Measurements from ENCODE around the gene BMPR1B.

Gene BMPR1B

DNA sequence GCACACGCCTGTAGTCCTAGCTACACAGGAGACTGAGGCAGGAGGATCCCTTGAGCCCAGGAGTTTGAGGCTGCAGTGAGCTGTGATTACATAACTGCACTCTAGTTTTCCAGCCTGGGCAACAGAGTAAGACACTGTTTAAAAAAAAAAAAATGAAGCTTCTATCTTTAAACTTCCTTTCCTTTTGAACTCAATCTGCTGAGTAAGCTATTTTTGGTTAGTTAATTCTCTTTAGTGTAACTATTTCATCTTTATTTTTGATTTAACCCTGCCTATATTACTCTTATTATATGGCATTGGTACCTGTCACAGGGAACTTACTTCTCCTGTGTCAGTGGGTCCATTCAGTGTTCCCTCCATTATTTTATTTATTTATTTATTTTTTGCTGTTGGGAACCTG, 160.8 kb downstream of the BMPR1B start:
- no peak for DNase-seq

DNA sequence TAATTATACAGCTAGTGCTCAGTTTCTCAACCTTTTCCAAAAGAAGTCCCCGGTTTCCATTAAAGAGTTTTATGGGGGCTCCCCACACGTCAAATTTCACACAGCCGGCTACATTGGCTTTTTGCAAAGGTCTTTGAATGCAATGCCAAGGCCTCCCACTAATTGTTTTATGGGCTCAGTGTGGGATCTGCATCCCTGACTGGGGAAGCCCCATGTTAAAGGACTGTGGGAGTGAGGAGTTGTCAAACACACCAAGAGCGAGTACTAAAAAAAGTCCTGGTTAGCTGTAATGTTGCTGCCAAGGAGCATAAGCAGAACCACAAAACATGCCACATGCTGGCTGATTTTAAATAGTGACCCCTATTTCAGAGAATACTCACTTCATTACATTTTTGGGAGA, 162.6 kb downstream of the BMPR1B start:
- no peak for DNase-seq

DNA sequence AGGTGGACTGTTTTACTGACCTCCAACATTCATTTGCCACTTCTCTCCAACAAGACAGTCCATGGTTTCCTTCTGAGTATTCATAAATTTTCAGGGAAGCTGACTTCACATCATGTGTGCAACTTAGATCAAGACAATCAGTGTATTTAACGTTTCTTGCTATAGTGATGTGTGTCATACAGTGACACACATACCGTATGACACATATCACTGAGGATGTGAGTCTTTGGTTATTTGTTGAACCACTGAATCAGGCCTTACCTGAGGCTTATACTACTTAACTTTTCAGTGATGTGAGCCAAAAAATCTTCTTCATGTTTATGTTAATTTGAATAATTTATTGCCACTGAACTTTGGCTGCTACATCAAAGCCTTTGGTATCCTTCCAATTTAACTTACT, 166.8 kb downstream of the BMPR1B start:
- DNase-seq = no peak

- DNase-seq = no peak
Observed at GRCh38 chr4:94925764-94926347, 168.1 kb downstream of the BMPR1B start.

DNA sequence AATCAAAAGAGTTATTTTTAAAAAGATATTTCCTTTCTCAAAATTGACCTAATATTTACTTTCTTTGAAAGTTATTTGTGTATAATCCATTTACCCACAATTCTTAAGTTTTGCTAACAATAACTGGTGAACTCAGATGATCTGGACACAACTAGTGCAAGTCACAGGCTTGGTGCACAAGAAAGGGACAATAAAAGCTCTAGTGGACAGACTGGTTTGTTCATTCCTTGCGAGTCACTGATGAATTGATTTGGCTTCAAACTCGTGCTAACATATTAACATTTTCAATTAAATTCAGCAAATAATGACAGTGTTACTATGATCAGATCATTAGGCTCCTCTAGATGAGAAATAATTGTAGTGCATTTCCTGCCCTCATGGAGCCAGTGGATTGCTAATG, 169.2 kb downstream of the BMPR1B start:
- no peak for DNase-seq

- no peak for DNase-seq
Observed at GRCh38 chr4:94927696-94928095, 169.9 kb downstream of the BMPR1B start.

- no peak for DNase-seq
Observed at GRCh38 chr4:94929696-94930095, 171.9 kb downstream of the BMPR1B start.

DNA sequence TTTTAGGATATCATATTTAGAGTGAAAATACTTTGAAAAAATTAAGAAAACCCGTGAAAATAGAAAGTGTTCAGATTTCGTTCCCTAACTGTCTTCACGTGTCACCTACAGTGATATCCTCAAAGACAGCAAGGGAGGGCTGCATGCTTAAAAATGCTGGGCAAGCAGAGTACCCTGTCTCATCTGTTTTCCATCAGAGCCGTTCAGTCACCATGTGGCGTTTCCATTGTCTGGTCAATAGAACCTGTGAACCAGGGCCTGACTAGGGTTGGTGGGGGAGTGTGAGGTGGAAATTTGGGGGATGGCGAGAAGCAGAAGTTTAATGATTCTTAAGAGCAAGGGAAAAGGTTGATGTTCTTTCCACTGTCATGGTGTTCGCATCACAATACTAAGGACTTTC, 173.9 kb downstream of the BMPR1B start:
- no peak for DNase-seq

- no peak for DNase-seq
Observed at GRCh38 chr4:94932366-94932765, 174.6 kb downstream of the BMPR1B start.

GRCh38 chr4:94933799-94934198, 176.0 kb downstream of the BMPR1B start:
- DNase-seq = no peak

DNA sequence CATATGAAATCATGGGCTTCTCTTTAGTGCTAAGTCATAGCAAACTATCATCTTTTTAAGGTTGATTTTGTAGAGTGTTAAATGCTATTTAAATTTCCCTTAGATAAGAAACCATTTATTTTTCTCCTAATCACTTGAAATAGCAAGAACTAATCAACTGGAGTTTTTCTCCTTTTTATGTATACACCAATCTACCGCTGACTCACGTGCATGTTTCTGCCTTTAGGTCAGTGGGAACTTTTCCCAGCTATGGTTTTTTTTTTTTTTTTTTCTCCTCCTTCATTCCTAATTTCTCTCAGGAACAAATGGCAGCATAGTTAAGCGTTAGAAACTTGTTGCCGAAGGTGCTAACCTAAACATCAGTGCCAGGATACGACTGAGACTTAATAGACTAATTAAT, 176.4 kb downstream of the BMPR1B start:
- no peak for DNase-seq

- no peak for DNase-seq
Observed at GRCh38 chr4:94934864-94935263, 177.1 kb downstream of the BMPR1B start.

GRCh38 chr4:94936854-94937253, 179.1 kb downstream of the BMPR1B start:
- no peak for DNase-seq

DNA sequence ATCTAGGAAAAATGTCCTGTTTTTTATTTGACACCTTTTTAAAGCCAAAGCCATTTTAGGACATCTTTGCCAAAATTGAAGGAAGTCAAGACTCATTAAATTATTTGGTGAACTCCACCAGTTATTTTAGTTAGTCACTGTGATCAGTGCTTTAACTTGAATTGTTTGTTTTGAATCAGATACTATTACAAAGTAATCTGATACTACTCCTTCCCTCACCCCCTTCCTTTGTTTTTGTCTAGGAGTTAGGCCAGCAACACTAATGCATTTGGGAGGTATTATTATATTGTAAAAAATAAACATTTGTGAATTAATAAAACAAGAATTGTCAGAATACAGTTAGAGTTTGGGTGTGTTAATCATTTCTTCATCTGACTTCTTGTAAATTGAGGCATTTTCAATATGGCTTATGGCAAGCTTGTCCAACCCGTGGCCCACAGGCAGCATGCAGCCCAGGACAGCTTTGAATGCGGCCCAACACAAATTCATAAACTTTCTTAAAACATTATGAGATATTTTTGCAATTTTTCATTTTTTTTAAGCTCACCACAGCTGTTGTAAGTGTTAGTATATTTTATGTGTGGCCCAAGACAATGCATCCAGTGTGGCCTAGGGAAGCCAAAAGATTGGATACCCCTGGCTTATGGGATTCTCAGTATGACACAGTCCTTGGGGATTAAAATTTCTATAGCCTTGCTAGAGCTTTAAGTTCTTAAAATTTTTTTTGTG, 182.2 kb downstream of the BMPR1B start:
- DNase-seq = no peak

DNA sequence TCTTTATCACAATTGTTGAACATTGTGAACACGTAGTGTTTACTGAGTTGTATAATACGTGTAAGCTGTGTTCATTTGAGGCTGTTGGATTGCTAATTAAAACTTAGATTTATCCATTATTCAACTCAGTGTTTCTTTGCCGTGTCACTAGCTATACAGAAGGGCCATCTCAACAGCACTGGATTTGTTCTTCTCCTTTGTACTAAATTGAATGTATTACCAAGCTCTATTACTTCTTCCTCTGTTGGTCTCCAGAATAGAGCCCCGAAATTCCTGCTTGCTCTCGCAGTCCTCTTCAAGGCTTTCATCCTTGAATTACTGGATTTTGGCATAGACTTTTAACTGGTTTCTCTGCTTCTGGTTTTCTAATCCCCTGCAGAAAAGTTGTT, 182.8 kb downstream of the BMPR1B start:
- no peak for DNase-seq

- DNase-seq = no peak
Observed at GRCh38 chr4:94941706-94942105, 184.0 kb downstream of the BMPR1B start.

- no peak for DNase-seq
Observed at GRCh38 chr4:94944726-94945125, 187.0 kb downstream of the BMPR1B start.

- DNase-seq = no peak
Observed at GRCh38 chr4:94947681-94948108, 189.9 kb downstream of the BMPR1B start.

GRCh38 chr4:94954251-94954650, 196.5 kb downstream of the BMPR1B start:
- no peak for DNase-seq

DNA sequence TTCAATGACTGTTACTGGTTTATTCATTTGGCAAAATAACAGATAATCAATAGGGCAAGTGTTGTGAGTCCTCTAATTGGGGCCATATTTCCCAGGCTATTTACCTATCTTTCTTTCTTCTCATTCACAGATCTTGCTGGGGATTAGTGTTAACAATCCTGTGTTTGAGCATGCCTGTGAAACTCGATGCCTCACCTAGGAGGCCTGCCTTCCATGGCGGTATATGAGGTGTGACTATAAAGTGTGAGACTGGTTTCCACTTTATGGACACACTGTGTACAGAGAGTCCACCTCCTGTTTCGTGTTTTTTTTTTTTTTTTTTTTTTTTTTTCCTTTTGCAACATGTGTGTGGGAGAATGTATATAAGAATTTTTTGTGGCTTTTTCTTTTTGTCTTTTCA, 199.3 kb downstream of the BMPR1B start:
- no peak for DNase-seq

- DNase-seq = no peak
Observed at GRCh38 chr4:94959307-94959706, 201.6 kb downstream of the BMPR1B start.

GRCh38 chr4:94960708-94961107, 203.0 kb downstream of the BMPR1B start:
- no peak for DNase-seq

DNA sequence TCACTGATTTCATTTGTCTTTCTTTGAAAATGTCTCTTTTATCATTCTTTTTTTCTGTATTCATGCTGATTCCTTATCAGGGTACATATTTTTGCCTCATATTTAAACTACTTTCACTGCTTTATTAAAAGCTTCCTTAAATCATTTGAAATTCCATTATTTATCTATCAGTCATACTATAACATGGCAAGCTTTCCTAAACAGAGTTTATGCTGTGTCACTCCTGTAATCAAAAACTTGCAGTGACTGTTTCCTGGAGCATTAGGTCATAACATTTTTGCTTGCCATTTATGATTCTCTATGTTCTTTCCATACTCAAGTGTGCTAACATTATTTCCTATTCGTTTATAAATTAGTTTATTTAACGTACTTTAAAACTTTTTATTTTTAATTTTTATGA, 203.7 kb downstream of the BMPR1B start:
- DNase-seq = no peak

- no peak for DNase-seq
Observed at GRCh38 chr4:94962484-94962883, 204.7 kb downstream of the BMPR1B start.

DNA sequence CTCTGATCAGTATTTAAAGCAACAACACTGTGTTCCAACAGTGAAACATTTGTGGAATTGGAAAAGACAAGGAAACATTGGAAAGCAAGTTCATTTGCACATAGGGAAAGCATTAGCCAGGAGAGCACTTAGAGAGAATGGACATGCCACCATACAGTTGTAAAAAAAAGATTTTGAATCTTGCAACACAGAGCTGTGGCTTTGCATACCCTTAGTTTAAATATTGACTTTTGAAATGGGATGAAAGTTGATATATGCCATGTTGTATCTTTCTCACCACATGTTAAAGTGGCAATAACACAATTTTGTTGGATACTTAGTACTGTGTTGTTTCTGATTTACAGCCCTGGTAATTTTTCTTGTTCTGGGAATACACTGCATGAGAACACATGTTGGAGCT, 208.1 kb downstream of the BMPR1B start:
- no peak for DNase-seq

All from activated CD4-positive, CD25-positive, alpha-beta regulatory T cell treated with anti-CD3 and anti-CD28 coated beads, Interleukin-2, amount 50 U/mL, for 72 hours (primary cell).